Smooth muscle cell of the umbilical artery (primary cell): ENCODE data around the gene WT1. TPM values are rescaled to one million over a fixed set of nuclear protein-coding genes. Genes with fewer than 3 reads are reported as not detected.

Experiments used
- total RNA-seq: library from RNA; depleted of rRNA; stranded (reverse); fragments of >200 nt; gene quantifications from 2 replicates; pipeline ENCODE4 v1.2.3, GENCODE V29; 2014

Gene WT1
- 0.18 TPM in 1 of 2 replicates, not detected in the other for total RNA-seq

DNA sequence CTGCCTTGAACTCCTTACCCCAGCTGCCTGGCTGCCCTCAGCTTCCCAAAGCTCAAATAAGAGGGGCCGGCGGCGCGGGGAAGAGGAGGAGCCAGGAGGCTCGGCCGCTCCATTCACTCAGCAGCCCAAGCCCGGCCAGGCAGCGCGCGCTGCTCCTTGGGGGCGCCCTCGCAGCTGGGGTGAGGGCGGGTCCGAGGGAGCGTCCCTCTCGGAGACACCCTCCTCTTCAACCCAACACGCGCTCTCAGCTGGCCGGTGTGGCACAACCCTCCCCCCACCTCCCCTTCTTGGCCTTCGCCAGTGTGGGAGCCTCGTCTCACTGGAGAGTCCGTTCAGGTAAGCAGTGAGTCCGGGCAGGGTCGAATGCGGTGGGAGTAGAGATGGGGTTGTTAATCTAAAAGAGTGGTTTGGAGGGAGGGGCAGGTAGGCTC lies at the start of gene WT1:
Gene WT1, minus strand, starts transcription at position 29 of the 431 bp plus-strand sequence.

Other genes with a start within 250 kb of the WT1 start
- gene EIF3M, start 148.3 kb upstream of the WT1 start, total RNA-seq: 638 and 645 TPM in 2 replicates